Measurements from ENCODE around the gene MOB3B. TPM values are rescaled to one million over a fixed set of nuclear protein-coding genes. Genes with fewer than 3 reads are reported as not detected.

Gene MOB3B
- total RNA-seq, 2 donors from 2014 or later, result 4.3 to 6.0 TPM

DNA sequence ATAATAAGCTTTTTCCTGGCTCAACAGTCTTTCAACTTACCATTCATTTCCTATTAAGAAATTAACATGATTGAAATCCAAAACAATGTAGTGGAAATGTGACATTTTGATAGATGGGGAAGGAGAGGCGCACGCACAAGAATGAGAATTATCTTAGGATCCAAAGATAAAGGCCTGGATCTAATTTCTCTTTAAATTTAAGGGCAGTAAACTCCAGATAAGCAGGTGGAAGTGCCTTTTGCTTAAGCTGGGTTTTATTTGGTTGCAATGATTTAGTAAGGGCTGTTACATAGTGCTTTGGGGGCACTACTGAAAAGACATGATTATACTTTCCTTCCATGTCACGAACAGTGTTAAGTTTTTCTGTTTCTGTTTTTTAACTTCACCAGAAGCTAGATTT is 250.0 kb downstream of the MOB3B start:
- H3K4me3 ChIP-seq, result no peak overlapping the region
- H3K4me1 ChIP-seq, result no peaks in the 10 kb centered on the region
- H3K36me3 ChIP-seq (replicated peaks in 1 of 2; ENCODE audit: insufficient read depth in 1 of 2, low read depth in 2 of 2), result no peaks in the 10 kb centered on the region
- no peak overlapping the region for H3K27ac ChIP-seq
- H3K9me3 ChIP-seq, result no peaks in the 10 kb centered on the region
- WGBS, 2 donors, result 68 to 70% methylated on average over 3 of the region's 3 CpGs
- intact Hi-C loops (cut with DNase I), result loop anchor here (10.0 kb wide), 1 partner anchor 245 kb away; no protein-coding TSS in a partner anchor
- no peak for TF ChIP-seq POLR2A (IDR thresholded peaks at IDR 0.05)
- no peak for TF ChIP-seq CTCF (IDR thresholded peaks at IDR 0.05)
- no peak for DNase-seq
- H3K27me3 ChIP-seq, result no peaks in the 10 kb centered on the region
- ATAC-seq, result no peak

GRCh38 chr9:27278374-27278773 is 251.2 kb downstream of the MOB3B start:
- Histone ChIP-seq H3K4me3 (no peak overlapping the region), H3K27ac (no peak overlapping the region), H3K36me3 (replicated peaks in 1 of 2; ENCODE audit: insufficient read depth in 1 of 2, low read depth in 2 of 2) (no peaks in the 10 kb centered on the region), H3K9me3 (no peaks in the 10 kb centered on the region), H3K4me1 (no peaks in the 10 kb centered on the region), H3K27me3 (no peaks in the 10 kb centered on the region)
- ATAC-seq (no peak), DNase-seq (no peak)
- 55 to 63% methylated on average over 1 of the region's 1 CpG for WGBS, 2 donors
- TF ChIP-seq CTCF (IDR thresholded peaks at IDR 0.05) (no peak), POLR2A (IDR thresholded peaks at IDR 0.05) (no peak)
- intact Hi-C loops (cut with DNase I), result loop anchor here (10.0 kb wide), 1 partner anchor 244 kb away; no protein-coding TSS in a partner anchor

DNA sequence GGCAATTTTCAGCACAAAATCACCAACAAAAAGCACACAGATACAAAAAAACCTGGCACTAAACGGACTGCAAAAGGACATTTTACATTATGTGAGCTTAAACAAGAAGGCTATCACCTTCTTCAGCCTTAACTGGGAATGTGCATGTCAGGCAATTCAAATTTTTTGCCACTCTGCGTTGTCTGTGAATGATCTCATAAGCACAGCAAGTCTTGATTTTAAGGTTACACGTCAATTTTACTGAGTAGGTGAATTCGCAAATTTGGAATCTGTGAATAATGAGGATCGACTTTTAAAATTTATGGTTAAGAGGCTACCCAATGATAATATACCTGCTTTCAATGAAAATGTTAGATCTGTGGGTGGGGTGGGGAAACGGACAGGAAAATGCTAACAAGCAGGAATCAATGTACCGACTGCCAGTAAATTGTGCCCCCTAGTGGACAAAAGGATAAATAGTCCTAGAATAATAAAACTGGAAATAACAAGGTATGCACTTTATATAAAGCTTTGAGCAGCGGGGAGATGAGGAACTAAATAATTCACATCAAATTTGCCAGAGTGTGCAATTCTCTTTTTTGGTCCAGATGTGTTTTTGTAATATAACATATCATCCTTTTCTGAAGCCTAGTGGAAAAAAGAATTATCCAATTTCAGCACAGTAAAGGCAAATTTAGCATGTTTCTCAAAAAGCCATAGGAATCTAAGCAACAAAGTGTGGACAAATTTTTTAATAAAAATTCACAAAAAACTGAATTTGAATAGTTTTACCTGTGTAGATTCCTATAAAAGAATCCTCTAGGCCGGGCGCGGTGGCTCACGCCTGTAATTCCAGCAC is 253.2 kb downstream of the MOB3B start:
- H3K27ac ChIP-seq, result no peak overlapping the region
- H3K27me3 ChIP-seq, result no peaks in the 10 kb centered on the region
- 34 to 37% methylated on average over 12 of the region's 12 CpGs for WGBS, 2 donors
- H3K36me3 ChIP-seq (replicated peaks in 1 of 2; ENCODE audit: insufficient read depth in 1 of 2, low read depth in 2 of 2), result no peaks in the 10 kb centered on the region
- H3K9me3 ChIP-seq, result no peaks in the 10 kb centered on the region
- TF ChIP-seq CTCF (IDR thresholded peaks at IDR 0.05), result peak; percentile 36 to 85 (median 70)
- TF ChIP-seq POLR2A (IDR thresholded peaks at IDR 0.05), result no peak
- H3K4me1 ChIP-seq, result no peaks in the 10 kb centered on the region
- H3K4me3 ChIP-seq, result no peak overlapping the region
- peak in 2 of 4 donors; percentile 9 to 13 for DNase-seq
- peak; percentile 55 for ATAC-seq
- intact Hi-C loops (cut with DNase I), result loop anchor here (10.0 kb wide), 1 partner anchor 242 kb away; no protein-coding TSS in a partner anchor

Other genes starting within 250 kb of the MOB3B start
- not detected for gene EQTN, start 232.7 kb downstream of the MOB3B start, total RNA-seq
- not detected for gene IFNK, start 5.5 kb downstream of the MOB3B start, total RNA-seq
- gene C9orf72, start 43.7 kb upstream of the MOB3B start, total RNA-seq, result 10 to 100 TPM; 13.5 to 20.5 TPM